ENCODE measurements around the gene ATP1B3. TPM values are rescaled to one million over a fixed set of nuclear protein-coding genes. Genes with fewer than 3 reads are reported as not detected.

Gene ATP1B3
- total and polyA plus RNA-seq, 2 experiments from 2014 or later: 123 to 316 TPM

DNA sequence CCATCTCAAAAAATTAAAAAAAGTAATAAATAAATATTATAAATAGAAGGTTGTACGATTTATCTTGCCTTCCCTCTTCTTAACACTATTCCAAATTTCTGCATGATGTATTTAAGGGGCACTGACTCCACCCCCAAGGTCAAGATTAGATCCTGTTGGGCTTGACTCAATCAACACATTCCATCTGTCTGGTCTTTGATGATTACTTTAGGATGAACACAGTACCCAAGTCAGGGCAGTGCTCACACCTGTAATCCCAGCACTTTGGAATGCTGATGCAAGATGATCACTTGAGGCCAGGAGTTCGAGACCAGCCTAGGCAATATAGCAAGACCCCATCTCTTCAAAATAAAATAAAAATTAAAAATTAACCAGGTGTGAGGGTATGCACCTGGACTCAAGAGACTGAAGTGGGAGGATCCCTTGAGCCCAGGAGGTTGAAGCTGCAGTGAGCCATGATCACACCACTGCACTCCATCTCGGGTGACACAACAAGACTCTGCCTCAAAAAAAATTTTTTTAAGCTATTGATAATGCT is 14.1 kb upstream of the ATP1B3 start:
- H3K4me1 ChIP-seq (ENCODE audit: insufficient read depth): no peaks in the 10 kb centered on the region
- no peaks in the 10 kb centered on the region for H3K27me3 ChIP-seq
- no peaks in the 10 kb centered on the region for H3K9me2 ChIP-seq (replicated peaks; ENCODE audit: insufficient read depth)
- H3K9me3 ChIP-seq (ENCODE audit: low read depth): no peaks in the 10 kb centered on the region
- WGBS (ENCODE audit: low lambda C conversion rate, missing lambda C conversion rate): 89% methylated on average over 3 of the region's 3 CpGs
- no peaks in the 10 kb centered on the region for H4K20me1 ChIP-seq (ENCODE audit: insufficient read depth, poor library complexity, severe bottlenecking)
- no peak overlapping the region for H2AFZ ChIP-seq
- H3K4me3 ChIP-seq: no peak overlapping the region
- H3K36me3 ChIP-seq (replicated peaks; ENCODE audit: insufficient read depth, low read depth): no peaks in the 10 kb centered on the region
- H3K79me2 ChIP-seq: no peaks in the 10 kb centered on the region
- H3K27ac ChIP-seq: no peak overlapping the region
- DNase-seq (ENCODE audit: low spot score): no peak
- no peak for TF ChIP-seq EZH2phosphoT487 (IDR thresholded peaks at IDR 0.05; ENCODE audit: low read depth, severe bottlenecking, unreplicated experiment)
- TF ChIP-seq, protein P1, sequence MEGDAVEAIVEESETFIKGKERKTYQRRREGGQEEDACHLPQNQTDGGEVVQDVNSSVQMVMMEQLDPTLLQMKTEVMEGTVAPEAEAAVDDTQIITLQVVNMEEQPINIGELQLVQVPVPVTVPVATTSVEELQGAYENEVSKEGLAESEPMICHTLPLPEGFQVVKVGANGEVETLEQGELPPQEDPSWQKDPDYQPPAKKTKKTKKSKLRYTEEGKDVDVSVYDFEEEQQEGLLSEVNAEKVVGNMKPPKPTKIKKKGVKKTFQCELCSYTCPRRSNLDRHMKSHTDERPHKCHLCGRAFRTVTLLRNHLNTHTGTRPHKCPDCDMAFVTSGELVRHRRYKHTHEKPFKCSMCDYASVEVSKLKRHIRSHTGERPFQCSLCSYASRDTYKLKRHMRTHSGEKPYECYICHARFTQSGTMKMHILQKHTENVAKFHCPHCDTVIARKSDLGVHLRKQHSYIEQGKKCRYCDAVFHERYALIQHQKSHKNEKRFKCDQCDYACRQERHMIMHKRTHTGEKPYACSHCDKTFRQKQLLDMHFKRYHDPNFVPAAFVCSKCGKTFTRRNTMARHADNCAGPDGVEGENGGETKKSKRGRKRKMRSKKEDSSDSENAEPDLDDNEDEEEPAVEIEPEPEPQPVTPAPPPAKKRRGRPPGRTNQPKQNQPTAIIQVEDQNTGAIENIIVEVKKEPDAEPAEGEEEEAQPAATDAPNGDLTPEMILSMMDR (IDR thresholded peaks at IDR 0.05; ENCODE audit: poor library complexity): no peak
- TF ChIP-seq EZH2 (IDR thresholded peaks at IDR 0.05; ENCODE audit: borderline replicate concordance): no peak
- H3K4me2 ChIP-seq: no peak overlapping the region

DNA sequence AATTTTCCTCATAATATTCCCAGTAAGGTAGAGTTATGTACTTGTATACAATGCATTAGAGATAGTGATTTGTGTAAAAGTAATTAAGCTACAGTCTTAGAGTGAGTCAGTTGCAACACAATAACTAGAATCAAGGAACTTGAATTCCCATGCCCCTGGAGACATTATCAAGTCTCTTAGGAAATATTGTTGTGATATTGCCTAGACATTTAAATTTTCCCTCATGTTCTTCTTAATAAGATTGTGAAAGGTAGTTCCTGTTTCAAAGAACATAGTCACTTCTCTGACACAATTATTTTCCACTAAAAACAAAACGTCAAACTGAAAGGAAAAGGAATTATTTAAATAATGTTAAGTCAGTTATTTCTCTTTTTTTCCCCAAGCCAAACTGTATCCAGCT is 13.0 kb upstream of the ATP1B3 start:
- no peak overlapping the region for H3K4me3 ChIP-seq
- H3K9me2 ChIP-seq (replicated peaks; ENCODE audit: insufficient read depth): no peaks in the 10 kb centered on the region
- no peak for DNase-seq (ENCODE audit: low spot score)
- no peak overlapping the region for H3K4me2 ChIP-seq
- no peak overlapping the region for H2AFZ ChIP-seq
- WGBS (ENCODE audit: low lambda C conversion rate, missing lambda C conversion rate): 84% methylated on average over 1 of the region's 1 CpG
- H3K4me1 ChIP-seq (ENCODE audit: insufficient read depth): no peaks in the 10 kb centered on the region
- H3K36me3 ChIP-seq (replicated peaks; ENCODE audit: insufficient read depth, low read depth): no peaks in the 10 kb centered on the region
- no peaks in the 10 kb centered on the region for H3K79me2 ChIP-seq
- TF ChIP-seq EZH2 (IDR thresholded peaks at IDR 0.05; ENCODE audit: borderline replicate concordance) (no peak), EZH2phosphoT487 (IDR thresholded peaks at IDR 0.05; ENCODE audit: low read depth, severe bottlenecking, unreplicated experiment) (no peak)
- TF ChIP-seq, protein P1 (IDR thresholded peaks at IDR 0.05; ENCODE audit: poor library complexity): no peak
- H3K9me3 ChIP-seq (ENCODE audit: low read depth): no peaks in the 10 kb centered on the region
- H3K27me3 ChIP-seq: no peaks in the 10 kb centered on the region
- no peak overlapping the region for H3K27ac ChIP-seq
- no peaks in the 10 kb centered on the region for H4K20me1 ChIP-seq (ENCODE audit: insufficient read depth, poor library complexity, severe bottlenecking)

DNA sequence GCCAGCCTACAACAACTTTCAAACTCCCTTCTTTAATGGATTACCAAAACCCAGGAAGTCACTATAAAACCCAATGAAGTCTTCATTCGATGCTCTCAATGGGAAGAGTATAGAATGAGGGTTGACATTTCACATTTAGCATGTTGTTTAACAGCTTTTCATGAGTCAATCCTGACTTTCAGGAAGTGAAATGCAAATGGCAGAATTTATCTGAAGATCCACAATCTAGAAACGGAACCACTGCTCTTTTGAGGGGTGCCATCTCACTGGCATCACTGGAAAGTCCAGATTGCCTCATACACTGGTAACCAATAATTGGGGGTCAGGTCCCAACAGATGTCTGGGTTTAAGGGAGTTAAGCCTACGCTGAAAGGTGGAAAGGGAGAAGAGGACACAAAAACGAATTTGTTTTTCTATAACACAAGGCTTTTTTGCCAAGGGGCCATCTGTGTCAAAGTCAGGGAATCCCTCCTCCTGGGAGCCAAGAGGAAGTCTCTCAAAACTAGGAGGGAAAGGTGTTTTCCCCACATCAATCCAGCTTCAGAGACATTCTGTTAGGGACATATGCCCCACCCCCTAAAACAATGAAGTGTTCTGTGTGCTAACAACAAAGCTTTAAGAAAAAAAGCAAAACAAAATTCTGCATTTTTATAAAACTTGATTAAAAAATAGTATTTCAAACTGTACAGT is 12.0 kb upstream of the ATP1B3 start:
- no peak for DNase-seq (ENCODE audit: low spot score)
- Histone ChIP-seq H3K27ac (no peak overlapping the region), H3K4me2 (no peak overlapping the region), H3K27me3 (no peaks in the 10 kb centered on the region), H3K9me3 (ENCODE audit: low read depth) (no peaks in the 10 kb centered on the region), H3K9me2 (replicated peaks; ENCODE audit: insufficient read depth) (no peaks in the 10 kb centered on the region), H3K4me1 (ENCODE audit: insufficient read depth) (no peaks in the 10 kb centered on the region), H2AFZ (no peak overlapping the region), H4K20me1 (ENCODE audit: insufficient read depth, poor library complexity, severe bottlenecking) (no peaks in the 10 kb centered on the region), H3K36me3 (replicated peaks; ENCODE audit: insufficient read depth, low read depth) (no peaks in the 10 kb centered on the region), H3K4me3 (no peak overlapping the region), H3K79me2 (no peaks in the 10 kb centered on the region)
- WGBS (ENCODE audit: low lambda C conversion rate, missing lambda C conversion rate): 84% methylated on average over 4 of the region's 4 CpGs
- TF ChIP-seq EZH2 (IDR thresholded peaks at IDR 0.05; ENCODE audit: borderline replicate concordance) (no peak), EZH2phosphoT487 (IDR thresholded peaks at IDR 0.05; ENCODE audit: low read depth, severe bottlenecking, unreplicated experiment) (no peak)
- TF ChIP-seq, protein P1 (IDR thresholded peaks at IDR 0.05; ENCODE audit: poor library complexity): no peak

All from hepatocyte (in vitro differentiated cells).